NCI-H345 (cell line): ENCODE data around the gene TMEM125.

ENCODE experiments used
- DNase-seq: peaks from one replicate; lab custom pipeline; 2025; lab: John Stamatoyannopoulos, UW

The TMEM125 gene

GRCh38 chr1:43312212-43312623 lies 42.4 kb downstream of the TMEM125 start:
- no peak for DNase-seq

GRCh38 chr1:43312663-43313515 lies 43.1 kb downstream of the TMEM125 start:
- DNase-seq: no peak

GRCh38 chr1:43313771-43314170 lies 44.0 kb downstream of the TMEM125 start:
- no peak for DNase-seq

- DNase-seq: no peak
Observed at GRCh38 chr1:43314233-43314632, 44.5 kb downstream of the TMEM125 start.

- DNase-seq: no peak
Observed at GRCh38 chr1:43315481-43315880, 45.7 kb downstream of the TMEM125 start.

- DNase-seq: no peak
Observed at GRCh38 chr1:43315963-43316737, 46.4 kb downstream of the TMEM125 start.

GRCh38 chr1:43316738-43317520 lies 47.1 kb downstream of the TMEM125 start:
- DNase-seq: no peak

GRCh38 chr1:43317817-43318471 lies 48.2 kb downstream of the TMEM125 start:
- DNase-seq: no peak

- DNase-seq: no peak
Observed at GRCh38 chr1:43318831-43319230, 49.0 kb downstream of the TMEM125 start.

GRCh38 chr1:43319288-43319687 lies 49.5 kb downstream of the TMEM125 start:
- DNase-seq: no peak

- DNase-seq: no peak
Observed at GRCh38 chr1:43319766-43320165, 50.0 kb downstream of the TMEM125 start.

- DNase-seq: no peak
Observed at GRCh38 chr1:43321331-43321891, 51.6 kb downstream of the TMEM125 start.

GRCh38 chr1:43322506-43322905 lies 52.7 kb downstream of the TMEM125 start:
- no peak for DNase-seq
